Gastroesophageal sphincter (tissue), 4 donors: Measurements from ENCODE around the gene ARL5C. TPM values are rescaled to one million over a fixed set of nuclear protein-coding genes. Genes with fewer than 3 reads are reported as not detected.

Experiments
- ATAC-seq: fragments of 150-250 bp; one replicate; pipeline ENCODE4 v1.9.1; 2016; ENCODE audit warnings: mild to moderate bottlenecking, moderate library complexity
- H3K27ac ChIP-seq, 4 donors: fragments of 200-600 bp; sonication (generic) in 3 of 4; 1 replicate in 3 of 4; 2 replicates in 1 of 4; pipeline ENCODE4 v1.5.1; 2016 to 2019
- H3K27me3 ChIP-seq: fragments of 200-600 bp; sonication (generic); one replicate; pipeline ENCODE4 v1.5.1; 2019
- H3K36me3 ChIP-seq, 2 donors: fragments of 200-600 bp; sonication (generic); one replicate each; pipeline ENCODE4 v1.5.1; 2019; ENCODE audit warnings: control low read depth in 1 of 2
- H3K4me1 ChIP-seq, 3 donors: fragments of 200-600 bp; sonication (generic); 1 replicate in 2 of 3; 2 replicates in 1 of 3; pipeline ENCODE4 v1.5.1; 2016 to 2019; ENCODE audit warnings: control low read depth in 2 of 3
- H3K4me3 ChIP-seq, 2 donors: fragments of 200-600 bp; sonication (generic); one replicate each; pipeline ENCODE4 v1.5.1; 2019; ENCODE audit warnings: mild to moderate bottlenecking in 1 of 2, moderate library complexity in 1 of 2
- H3K9me3 ChIP-seq, 3 donors: fragments of 200-600 bp; sonication (generic); one replicate each; pipeline ENCODE4 v1.5.1; 2017 to 2019; ENCODE audit warnings: control low read depth in 2 of 3
- CTCF ChIP-seq, 4 experiments: fragments of 200-600 bp in 2 of 4; fragments of 450-650 bp in 2 of 4; sonication (generic) in 1 of 4; IDR thresholded peaks; one replicate each; pipeline ENCODE4 v1.5.1; 2017 to 2019; ENCODE audit warnings: antibody characterized with exemption in 4 of 4, mild to moderate bottlenecking in 2 of 4, moderate library complexity in 2 of 4
- EP300 ChIP-seq: sonication (generic); formaldehyde crosslinking; IDR thresholded peaks from one replicate; pipeline ENCODE4 v1.6.1; 2017; ENCODE audit warnings: antibody characterized with exemption, mild to moderate bottlenecking
- POLR2A ChIP-seq, 2 donors: fragments of 450-650 bp; IDR thresholded peaks; one replicate each; pipeline ENCODE4 v1.6.1; 2017; ENCODE audit warnings: antibody characterized with exemption in 2 of 2, mild to moderate bottlenecking in 2 of 2, moderate library complexity in 1 of 2
- POLR2AphosphoS5 ChIP-seq: sonication (generic); formaldehyde crosslinking; IDR thresholded peaks from one replicate; pipeline ENCODE4 v1.6.1; 2017; ENCODE audit warnings: antibody characterized with exemption
- WGBS, 2 donors: methylation state at CpG; one replicate each; pipeline ENCODE4 v1.1.5; 2018; ENCODE audit warnings: low coverage in 1 of 2; 5-methylcytosine and 5-hydroxymethylcytosine counted together
- total RNA-seq, 4 donors: library from RNA; depleted of rRNA; stranded (reverse); fragments of >200 nt; gene quantifications; one replicate each; pipeline ENCODE4 v1.1.0, GENCODE V29; 2016

ARL5C gene
- total RNA-seq, 4 donors from 2014 or later, result not detected

- Histone ChIP-seq H3K4me1 (peaks cover 0 to 27% (median 8%) of the 10 kb centered on the region in 3 donors), H3K27me3 (no peaks in the 10 kb centered on the region), H3K4me3 (no peak overlapping the region), H3K27ac (no peak overlapping the region), H3K9me3 (no peaks in the 10 kb centered on the region), H3K36me3 (no peaks in the 10 kb centered on the region)
- 69% methylated on average over 10 of the region's 19 CpGs; no CpG with 5 or more reads in 1 of the 2 donors for WGBS, 2 donors
- no peak for ATAC-seq
- no peak for TF ChIP-seq EP300
- no peak for TF ChIP-seq POLR2A (IDR thresholded peaks at IDR 0.05)
- no peak for TF ChIP-seq CTCF (IDR thresholded peaks at IDR 0.05)
- TF ChIP-seq POLR2AphosphoS5, result no peak
Measured at GRCh38 chr17:39110435-39111136, 55.4 kb downstream of the ARL5C start.

DNA sequence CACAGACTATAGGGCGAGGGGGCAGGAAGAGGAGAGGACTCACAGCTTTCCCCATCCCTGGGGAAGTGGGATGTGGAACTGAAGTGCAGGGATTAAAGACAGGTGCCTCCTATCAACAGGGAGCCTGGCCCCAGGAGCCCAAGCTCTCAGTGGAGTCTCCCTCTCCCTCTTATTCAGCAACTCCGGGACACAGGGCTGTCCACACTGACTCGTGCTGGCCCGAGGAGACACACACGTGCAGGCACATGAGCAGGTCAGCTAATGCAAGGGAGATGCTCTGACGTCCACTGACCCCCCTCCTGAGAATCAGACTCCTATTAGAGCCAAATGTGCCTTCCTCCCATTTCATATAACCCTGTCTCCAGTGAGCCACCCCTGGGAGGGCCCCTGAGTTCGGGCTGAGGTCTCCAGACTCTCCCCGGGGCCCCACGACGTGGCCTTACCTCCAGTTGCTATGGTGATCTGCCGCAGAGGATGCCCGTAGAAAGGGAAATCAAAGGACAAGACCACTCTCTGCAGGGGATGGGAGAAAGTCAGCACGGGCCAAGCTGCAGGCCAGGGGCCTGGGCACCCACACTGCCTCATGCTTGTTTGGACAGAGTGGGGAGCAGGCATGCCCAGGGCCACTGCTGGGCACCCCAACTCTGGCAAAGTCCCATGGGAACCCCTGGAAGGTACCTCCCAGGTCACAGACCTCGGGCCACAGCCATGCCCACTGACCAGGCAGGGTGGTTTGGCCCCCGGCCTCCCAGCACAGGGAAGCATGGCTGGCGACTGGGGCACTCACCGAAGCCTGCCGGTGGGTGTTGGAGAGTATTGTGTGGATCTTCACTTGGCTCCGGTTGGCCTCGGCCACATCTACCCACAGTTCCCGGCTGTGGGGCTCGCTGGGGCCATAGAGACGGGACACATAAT lies 57.2 kb downstream of the ARL5C start:
- Histone ChIP-seq H3K27me3 (no peaks in the 10 kb centered on the region), H3K36me3 (no peaks in the 10 kb centered on the region), H3K27ac (no peak overlapping the region), H3K9me3 (no peaks in the 10 kb centered on the region), H3K4me1 (peaks cover 0 to 14% (median 5%) of the 10 kb centered on the region in 3 donors), H3K4me3 (no peak overlapping the region)
- no peak for TF ChIP-seq EP300
- no peak for TF ChIP-seq POLR2A (IDR thresholded peaks at IDR 0.05)
- no peak for TF ChIP-seq POLR2AphosphoS5
- no peak for TF ChIP-seq CTCF (IDR thresholded peaks at IDR 0.05)
- ATAC-seq, result no peak
- WGBS, 2 donors, result no CpG with 5 or more reads among the region's 23 CpGs

- H3K4me1 ChIP-seq, result peaks cover 0 to 14% (median 5%) of the 10 kb centered on the region in 3 donors
- no peaks in the 10 kb centered on the region for H3K36me3 ChIP-seq
- H3K4me3 ChIP-seq, result no peak overlapping the region
- WGBS, 2 donors, result no CpG with 5 or more reads among the region's 8 CpGs
- no peak for ATAC-seq
- H3K27ac ChIP-seq, result no peak overlapping the region
- TF ChIP-seq POLR2A (IDR thresholded peaks at IDR 0.05) (no peak), POLR2AphosphoS5 (no peak), CTCF (IDR thresholded peaks at IDR 0.05) (no peak), EP300 (no peak)
- no peaks in the 10 kb centered on the region for H3K27me3 ChIP-seq
- no peaks in the 10 kb centered on the region for H3K9me3 ChIP-seq
Measured at GRCh38 chr17:39107973-39108372, 58.0 kb downstream of the ARL5C start.

GRCh38 chr17:39107155-39107554 lies 58.8 kb downstream of the ARL5C start:
- no peaks in the 10 kb centered on the region for H3K36me3 ChIP-seq
- no peaks in the 10 kb centered on the region for H3K27me3 ChIP-seq
- H3K4me3 ChIP-seq, result no peak overlapping the region
- TF ChIP-seq CTCF (IDR thresholded peaks at IDR 0.05), result no peak
- no peak overlapping the region for H3K27ac ChIP-seq
- no peaks in the 10 kb centered on the region for H3K9me3 ChIP-seq
- ATAC-seq, result no peak
- WGBS, 2 donors, result 80 to 96% methylated on average over 1 to 7 of the region's 7 CpGs
- peaks cover 0 to 14% (median 5%) of the 10 kb centered on the region in 3 donors for H3K4me1 ChIP-seq

Other genes with a start within 250 kb of the ARL5C start
- under 1 TPM in 1 of 4 donors, not detected in 3; 0.25 TPM for gene FBXO47, start 198.8 kb downstream of the ARL5C start, total RNA-seq
- gene PLXDC1, start 14.5 kb downstream of the ARL5C start, total RNA-seq, result 10 to 100 TPM in 3 of 4 donors, 1 to 10 TPM in 1; 5.5 to 21.6 (median 17.4) TPM
- 1 to 10 TPM; 3.6 to 7.9 (median 5.9) TPM for gene CACNB1, start 31.5 kb upstream of the ARL5C start, total RNA-seq
- 1,000 to 10,000 TPM; 1,562 to 3,160 (median 2,477) TPM for gene RPL19, start 34.1 kb upstream of the ARL5C start, total RNA-seq
- gene STAC2, start 59.8 kb upstream of the ARL5C start, total RNA-seq, result under 1 TPM in 2 of 4 donors, not detected in 2; 0.13 to 0.57 TPM
- 10 to 100 TPM; 16.8 to 25.9 (median 21.5) TPM for gene FBXL20, start 235.5 kb upstream of the ARL5C start, total RNA-seq